Body of pancreas (tissue), 4 donors: Measurements from ENCODE around the gene CAMK2B.

Experiments used
- CTCF ChIP-seq, 7 experiments: fragments of 450-650 bp in 4 of 7; fragments of 200-600 bp in 3 of 7; sonication (generic) in 3 of 7; IDR thresholded peaks; one replicate each; pipeline ENCODE4 v1.5.1; 2016 to 2019; ENCODE audit warnings: antibody characterized with exemption in 7 of 7
- POLR2A ChIP-seq, 3 donors: fragments of 450-650 bp; IDR thresholded peaks; one replicate each; pipeline ENCODE4 v1.6.1; 2016; ENCODE audit warnings: antibody characterized with exemption in 3 of 3, mild to moderate bottlenecking in 2 of 3

GRCh38 chr7:44265728-44266127, 59.7 kb downstream of the CAMK2B start:
- TF ChIP-seq CTCF (IDR thresholded peaks at IDR 0.05) (no peak), POLR2A (IDR thresholded peaks at IDR 0.05) (no peak)
